Activated CD4-positive, alpha-beta memory T cell treated with anti-CD3 and anti-CD28 coated beads, Interleukin-2, amount 10 ng/mL, durations not matched to agents 7 days and 5 days (primary cell): ENCODE results near the gene PAPSS1. TPM values are rescaled to one million over a fixed set of nuclear protein-coding genes. Genes with fewer than 3 reads are reported as not detected.

Experiments used
- CTCF ChIA-PET: fragments of 350-600 bp; sonication (Branson Sonifier 250); formaldehyde crosslinking; loops from one replicate; lab custom pipeline; 2021; ENCODE audit warnings: antibody characterized with exemption, inconsistent platforms; lab: Charles Lee
- POLR2A ChIA-PET: fragments of 350-600 bp; sonication (Branson Sonifier 250); formaldehyde crosslinking; loops from one replicate; lab custom pipeline; 2021; ENCODE audit warnings: antibody characterized with exemption; lab: Charles Lee
- DNase-seq: peaks from one replicate; pipeline ENCODE4 v3.0.0-alpha.2; 2020
- H3K27ac Mint-ChIP-seq: one replicate; pipeline ENCODE4 v1.8.0; 2021; ENCODE audit warnings: mild to moderate bottlenecking, mixed read lengths
- H3K27me3 Mint-ChIP-seq: one replicate; pipeline ENCODE4 v1.8.0; 2021; ENCODE audit warnings: mixed read lengths
- H3K36me3 Mint-ChIP-seq: one replicate; pipeline ENCODE4 v1.8.0; 2021; ENCODE audit warnings: low read depth, mixed read lengths
- H3K4me1 Mint-ChIP-seq: one replicate; pipeline ENCODE4 v1.8.0; 2021; ENCODE audit warnings: mixed read lengths
- H3K4me3 Mint-ChIP-seq: one replicate; pipeline ENCODE4 v1.8.0; 2021; ENCODE audit warnings: mild to moderate bottlenecking, mixed read lengths
- H3K9me3 Mint-ChIP-seq: one replicate; pipeline ENCODE4 v1.8.0; 2021; ENCODE audit warnings: mixed read lengths
- total RNA-seq, 2 experiments: library from RNA; stranded (reverse); gene quantifications; one replicate each; pipeline ENCODE4 v1.2.3, GENCODE V29; 2021

PAPSS1 gene
- total RNA-seq, 2 experiments from 2014 or later = 28.1 to 28.6 TPM

GRCh38 chr4:107625391-107625902, 94.6 kb downstream of the PAPSS1 start:
- H3K36me3 Mint-ChIP-seq = peaks cover 13% of the 10 kb centered on the region
- DNase-seq = no peak
- no peak overlapping the region for H3K4me3 Mint-ChIP-seq
- H3K27me3 Mint-ChIP-seq = no peaks in the 10 kb centered on the region
- peaks cover 1% of the 10 kb centered on the region for H3K4me1 Mint-ChIP-seq
- H3K9me3 Mint-ChIP-seq = peaks cover 13% of the 10 kb centered on the region
- POLR2A ChIA-PET = no interaction called here
- CTCF ChIA-PET = no interaction called here
- H3K27ac Mint-ChIP-seq = no peak overlapping the region

GRCh38 chr4:107624024-107624423, 96.0 kb downstream of the PAPSS1 start:
- POLR2A ChIA-PET = no interaction called here
- no peak for DNase-seq
- Mint-ChIP-seq H3K36me3 (peaks cover 10% of the 10 kb centered on the region), H3K4me1 (peaks cover 1% of the 10 kb centered on the region), H3K9me3 (peaks cover 13% of the 10 kb centered on the region), H3K27ac (no peak overlapping the region), H3K27me3 (no peaks in the 10 kb centered on the region), H3K4me3 (no peak overlapping the region)
- CTCF ChIA-PET = no interaction called here

GRCh38 chr4:107622006-107622405, 98.0 kb downstream of the PAPSS1 start:
- ChIA-PET CTCF (no interaction called here), POLR2A (no interaction called here)
- DNase-seq = no peak
- Mint-ChIP-seq H3K27me3 (no peaks in the 10 kb centered on the region), H3K9me3 (peaks cover 13% of the 10 kb centered on the region), H3K36me3 (peaks cover 14% of the 10 kb centered on the region), H3K4me3 (no peak overlapping the region), H3K27ac (no peak overlapping the region), H3K4me1 (peaks cover 1% of the 10 kb centered on the region)

- Mint-ChIP-seq H3K36me3 (peaks cover 20% of the 10 kb centered on the region), H3K27me3 (no peaks in the 10 kb centered on the region), H3K4me1 (peaks cover 1% of the 10 kb centered on the region), H3K27ac (no peak overlapping the region), H3K9me3 (peaks cover 11% of the 10 kb centered on the region), H3K4me3 (no peak overlapping the region)
- ChIA-PET CTCF (no interaction called here), POLR2A (no interaction called here)
- no peak for DNase-seq
These were observed 100.3 kb downstream of the PAPSS1 start for GRCh38 chr4:107619731-107620130.

- Mint-ChIP-seq H3K9me3 (peaks cover 9% of the 10 kb centered on the region), H3K27ac (no peak overlapping the region), H3K4me3 (no peak overlapping the region), H3K36me3 (peaks cover 22% of the 10 kb centered on the region), H3K4me1 (peaks cover 1% of the 10 kb centered on the region), H3K27me3 (no peaks in the 10 kb centered on the region)
- ChIA-PET CTCF (no interaction called here), POLR2A (no interaction called here)
- no peak for DNase-seq
These were observed 101.0 kb downstream of the PAPSS1 start for GRCh38 chr4:107619066-107619465.

- peaks cover 18% of the 10 kb centered on the region for H3K36me3 Mint-ChIP-seq
- ChIA-PET CTCF (no interaction called here), POLR2A (no interaction called here)
- H3K9me3 Mint-ChIP-seq = peaks cover 7% of the 10 kb centered on the region
- H3K4me1 Mint-ChIP-seq = peaks cover 1% of the 10 kb centered on the region
- no peak overlapping the region for H3K27ac Mint-ChIP-seq
- DNase-seq = no peak
- H3K4me3 Mint-ChIP-seq = no peak overlapping the region
- no peaks in the 10 kb centered on the region for H3K27me3 Mint-ChIP-seq
These were observed 101.4 kb downstream of the PAPSS1 start for GRCh38 chr4:107618656-107619055.

- DNase-seq = no peak
- Mint-ChIP-seq H3K27ac (no peak overlapping the region), H3K4me1 (no peaks in the 10 kb centered on the region), H3K4me3 (no peak overlapping the region), H3K27me3 (no peaks in the 10 kb centered on the region), H3K36me3 (peaks cover 20% of the 10 kb centered on the region), H3K9me3 (peaks cover 3% of the 10 kb centered on the region)
- ChIA-PET CTCF (interaction anchor here (0.7 kb wide), 1 partner anchor 1416 kb away, joined by 3 read pairs; no protein-coding TSS in a partner anchor), POLR2A (no interaction called here)
These were observed 103.1 kb downstream of the PAPSS1 start for GRCh38 chr4:107616838-107617389.

GRCh38 chr4:107615809-107616208, 104.2 kb downstream of the PAPSS1 start:
- Mint-ChIP-seq H3K27me3 (no peaks in the 10 kb centered on the region), H3K4me1 (no peaks in the 10 kb centered on the region), H3K27ac (no peak overlapping the region), H3K9me3 (peaks cover 3% of the 10 kb centered on the region), H3K36me3 (peaks cover 20% of the 10 kb centered on the region), H3K4me3 (no peak overlapping the region)
- DNase-seq = no peak
- ChIA-PET CTCF (no interaction called here), POLR2A (no interaction called here)

- Mint-ChIP-seq H3K9me3 (no peaks in the 10 kb centered on the region), H3K27me3 (no peaks in the 10 kb centered on the region), H3K4me1 (no peaks in the 10 kb centered on the region), H3K36me3 (no peaks in the 10 kb centered on the region), H3K4me3 (no peak overlapping the region), H3K27ac (no peak overlapping the region)
- no peak for DNase-seq
- ChIA-PET POLR2A (no interaction called here), CTCF (no interaction called here)
These were observed 116.6 kb downstream of the PAPSS1 start for GRCh38 chr4:107603430-107603829.

- CTCF ChIA-PET = interaction anchor here (1.1 kb wide), 1 partner anchor 135 kb away, joined by 3 read pairs; no protein-coding TSS in a partner anchor
- no peaks in the 10 kb centered on the region for H3K27me3 Mint-ChIP-seq
- H3K27ac Mint-ChIP-seq = no peak overlapping the region
- no peak for DNase-seq
- POLR2A ChIA-PET = no interaction called here
- no peaks in the 10 kb centered on the region for H3K9me3 Mint-ChIP-seq
- no peaks in the 10 kb centered on the region for H3K36me3 Mint-ChIP-seq
- H3K4me3 Mint-ChIP-seq = no peak overlapping the region
- H3K4me1 Mint-ChIP-seq = no peaks in the 10 kb centered on the region
These were observed 119.1 kb downstream of the PAPSS1 start for GRCh38 chr4:107600983-107601382.

- Mint-ChIP-seq H3K9me3 (no peaks in the 10 kb centered on the region), H3K36me3 (no peaks in the 10 kb centered on the region), H3K4me1 (no peaks in the 10 kb centered on the region), H3K27ac (no peak overlapping the region), H3K4me3 (no peak overlapping the region), H3K27me3 (no peaks in the 10 kb centered on the region)
- DNase-seq = no peak
- ChIA-PET CTCF (no interaction called here), POLR2A (no interaction called here)
These were observed 119.6 kb downstream of the PAPSS1 start for GRCh38 chr4:107600436-107600835.

- no peaks in the 10 kb centered on the region for H3K36me3 Mint-ChIP-seq
- H3K9me3 Mint-ChIP-seq = no peaks in the 10 kb centered on the region
- no peaks in the 10 kb centered on the region for H3K27me3 Mint-ChIP-seq
- H3K4me1 Mint-ChIP-seq = no peaks in the 10 kb centered on the region
- H3K4me3 Mint-ChIP-seq = no peak overlapping the region
- ChIA-PET CTCF (no interaction called here), POLR2A (no interaction called here)
- H3K27ac Mint-ChIP-seq = no peak overlapping the region
- DNase-seq = no peak
These were observed 120.2 kb downstream of the PAPSS1 start for GRCh38 chr4:107599841-107600240.

GRCh38 chr4:107593230-107593629, 126.8 kb downstream of the PAPSS1 start:
- ChIA-PET POLR2A (no interaction called here), CTCF (no interaction called here)
- H3K36me3 Mint-ChIP-seq = no peaks in the 10 kb centered on the region
- no peaks in the 10 kb centered on the region for H3K27me3 Mint-ChIP-seq
- no peak overlapping the region for H3K4me3 Mint-ChIP-seq
- peaks cover 7% of the 10 kb centered on the region for H3K9me3 Mint-ChIP-seq
- no peak for DNase-seq
- H3K4me1 Mint-ChIP-seq = no peaks in the 10 kb centered on the region
- no peak overlapping the region for H3K27ac Mint-ChIP-seq

GRCh38 chr4:107592519-107592918, 127.5 kb downstream of the PAPSS1 start:
- ChIA-PET CTCF (no interaction called here), POLR2A (no interaction called here)
- Mint-ChIP-seq H3K27ac (no peak overlapping the region), H3K4me3 (no peak overlapping the region), H3K27me3 (no peaks in the 10 kb centered on the region), H3K36me3 (no peaks in the 10 kb centered on the region), H3K9me3 (peaks cover 7% of the 10 kb centered on the region), H3K4me1 (no peaks in the 10 kb centered on the region)
- no peak for DNase-seq
